Lung (tissue), 12 donors: ENCODE data around the gene RHOJ. TPM values are rescaled to one million over a fixed set of nuclear protein-coding genes. Genes with fewer than 3 reads are reported as not detected.

Experiments used
- ATAC-seq: fragments of 200-7000 bp; cut with Tn5 transposase; one replicate; pipeline ENCODE4 v1.9.1; 2020; ENCODE audit warnings: moderate number of reproducible peaks; ENCODE audit not compliant: insufficient read depth, low FRiP score
- DNase-seq, 3 donors: peaks; one replicate each; pipeline ENCODE4 v3.0.0-alpha.2; 2013 to 2017
- H3K27ac ChIP-seq, 2 donors: one replicate each; pipeline ENCODE4 v1.5.1; 2013; ENCODE audit warnings: mild to moderate bottlenecking in 2 of 2, moderate library complexity in 2 of 2, control low read depth in 1 of 2, inconsistent platforms in 1 of 2, low read depth in 1 of 2, low read length in 1 of 2
- H3K27me3 ChIP-seq, 3 donors: one replicate each; pipeline ENCODE4 v1.5.1; 2013; ENCODE audit warnings: low read length in 2 of 3; ENCODE audit not compliant: control insufficient read depth in 3 of 3, insufficient read depth in 3 of 3
- H3K36me3 ChIP-seq, 4 donors: one replicate each; pipeline ENCODE4 v1.5.1; 2013; ENCODE audit warnings: low read length in 4 of 4, mild to moderate bottlenecking in 1 of 4, moderate library complexity in 1 of 4; ENCODE audit not compliant: control insufficient read depth in 4 of 4, insufficient read depth in 4 of 4
- H3K4me1 ChIP-seq, 5 donors: one replicate each; pipeline ENCODE4 v1.5.1; 2013; ENCODE audit warnings: low read length in 5 of 5, mild to moderate bottlenecking in 2 of 5, moderate library complexity in 1 of 5; ENCODE audit not compliant: control insufficient read depth in 5 of 5, insufficient read depth in 5 of 5
- H3K4me3 ChIP-seq: one replicate; pipeline ENCODE4 v1.5.1; 2013; ENCODE audit warnings: mild to moderate bottlenecking, control low read depth, moderate library complexity
- H3K9ac ChIP-seq, 2 donors: one replicate each; pipeline ENCODE4 v1.5.1; 2013; ENCODE audit warnings: low read length in 2 of 2, control low read depth in 1 of 2; ENCODE audit not compliant: insufficient read depth in 1 of 2
- H3K9me3 ChIP-seq, 4 donors: one replicate each; pipeline ENCODE4 v1.5.1; 2013; ENCODE audit warnings: low read length in 3 of 4, mild to moderate bottlenecking in 1 of 4, moderate library complexity in 1 of 4; ENCODE audit not compliant: control insufficient read depth in 4 of 4, insufficient read depth in 3 of 4
- CTCF ChIP-seq: IDR thresholded peaks from 2 replicates; pipeline ENCODE4 v1.5.1; 2012; ENCODE audit warnings: mild to moderate bottlenecking; ENCODE audit errors: control extremely low read depth, extremely low read depth
- WGBS, 2 donors: extraction: QIAGEN DNeasy Blood & Tissue Kit; methylation state at CpG; one replicate each; pipeline ENCODE4 v1.1.7; 2013; 5-methylcytosine and 5-hydroxymethylcytosine counted together
- polyA plus RNA-seq, 2 donors: library from polyadenylated mRNA; stranded (reverse); fragments of 200-250 nt; gene quantifications; one replicate each; pipeline ENCODE4 v1.2.1, GENCODE V29; 2013
- total RNA-seq, 2 donors: library from RNA; depleted of rRNA in 1 of 2; stranded (reverse); fragments of >200 nt in 1 of 2; gene quantifications; one replicate each; pipeline ENCODE4 v1.2.1, GENCODE V29; 2014 to 2021
- donor health status: control.
- donor health status: control.
- donor health status: Bipolar disorder and iron deficiency.
- donor health status: healthy.
- donor health status: DM: yes; HTN: yes; CAD: no.

Gene RHOJ
- total and polyA plus RNA-seq, 4 donors, result 10.2 to 25.7 (median 17.8) TPM

DNA sequence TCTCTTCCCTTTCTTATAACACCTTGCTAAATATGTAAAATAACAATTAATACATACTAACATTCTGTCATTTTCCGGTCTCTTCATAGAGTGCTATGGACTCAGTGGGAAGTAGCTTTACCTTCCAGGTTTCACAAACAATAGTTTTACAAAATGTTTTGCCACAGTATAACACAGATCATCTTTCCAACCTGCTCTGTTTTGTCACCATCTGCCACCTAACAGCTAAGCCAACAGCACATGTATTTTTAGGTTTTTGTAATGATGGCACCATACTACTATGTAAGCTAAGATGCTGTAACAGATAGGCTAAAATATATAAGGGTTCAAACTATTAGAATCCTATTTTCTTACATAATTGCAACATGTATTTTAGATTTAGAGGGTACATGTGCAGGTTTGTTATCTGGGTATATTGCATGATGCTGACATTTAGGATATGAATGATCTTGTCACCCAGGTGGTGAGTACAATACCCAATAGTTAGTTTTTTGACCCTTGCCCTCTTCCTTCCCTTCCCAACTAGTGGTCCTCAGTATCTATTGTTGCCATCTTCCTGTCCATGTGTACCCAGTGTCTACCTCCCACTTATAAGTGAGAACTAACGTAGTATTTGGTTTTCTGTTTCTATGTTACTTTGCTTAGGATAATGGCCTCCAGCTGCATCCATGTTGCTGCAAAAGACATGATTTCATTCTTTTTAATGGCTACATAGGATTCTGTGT is 8.7 kb downstream of the RHOJ start:
- no peak overlapping the region for H3K9ac ChIP-seq
- no peak overlapping the region for H3K27ac ChIP-seq
- peaks cover 0 to 12% (median 3%) of the 10 kb centered on the region in 5 donors for H3K4me1 ChIP-seq
- no peak for DNase-seq
- WGBS, 2 donors, result 94 to 96% methylated on average over 2 of the region's 2 CpGs
- ATAC-seq, result no peak
- no peak overlapping the region for H3K4me3 ChIP-seq
- H3K36me3 ChIP-seq, result peaks cover 0 to 18% (median 7%) of the 10 kb centered on the region in 4 donors
- no peaks in the 10 kb centered on the region for H3K27me3 ChIP-seq
- TF ChIP-seq CTCF, result no peak
- no peaks in the 10 kb centered on the region for H3K9me3 ChIP-seq

DNA sequence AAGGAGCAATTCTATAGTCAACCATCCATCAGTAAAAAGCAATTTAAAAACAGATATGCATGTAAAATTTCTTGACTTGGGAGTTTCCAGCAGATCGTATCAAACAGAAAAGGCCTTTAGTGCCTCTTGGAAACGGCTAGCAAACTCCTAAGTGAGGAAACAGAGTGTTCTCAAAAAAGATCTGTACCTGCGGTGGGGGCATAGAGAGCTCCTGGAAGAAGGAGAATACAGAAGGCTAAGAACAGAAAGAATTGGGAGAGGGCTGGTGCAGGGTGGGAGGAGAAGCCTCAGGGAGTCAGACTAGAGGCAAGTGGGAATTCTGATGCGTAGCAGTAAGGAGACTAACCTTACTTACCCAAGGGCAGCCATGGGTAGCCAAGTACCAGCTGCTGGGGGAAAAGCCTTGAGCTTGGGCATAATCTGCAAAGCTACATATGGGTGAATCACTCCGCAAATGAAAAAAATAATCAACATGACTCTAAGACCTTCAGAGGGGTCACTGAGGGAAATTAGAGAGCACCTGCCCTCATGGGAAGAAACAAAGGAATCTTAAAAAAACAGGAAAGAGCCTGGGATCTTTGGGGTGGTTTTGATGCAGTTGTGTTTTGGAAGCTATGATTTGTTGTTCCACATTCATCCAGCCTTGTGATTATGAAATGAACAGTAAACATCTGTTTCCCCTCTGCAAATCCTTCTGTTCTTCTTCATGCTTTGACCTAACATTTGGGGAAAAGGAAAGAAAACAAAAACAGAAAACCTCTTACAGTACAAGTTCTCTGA is 10.4 kb downstream of the RHOJ start:
- Histone ChIP-seq H3K9ac (no peak overlapping the region), H3K4me1 (peaks cover 0 to 17% (median 3%) of the 10 kb centered on the region in 5 donors), H3K36me3 (peaks cover 0 to 15% (median 7%) of the 10 kb centered on the region in 4 donors), H3K4me3 (no peak overlapping the region), H3K27me3 (no peaks in the 10 kb centered on the region), H3K9me3 (no peaks in the 10 kb centered on the region), H3K27ac (peak overlapping the region in 1 of 2 donors; percentile 21)
- no peak for ATAC-seq
- DNase-seq, result peak in 2 of 3 donors; percentile 49 to 68
- WGBS, 2 donors, result 79 to 81% methylated on average over 5 of the region's 5 CpGs
- no peak for TF ChIP-seq CTCF

- no peak for ATAC-seq
Measured at GRCh38 chr14:63220526-63220925, 16.3 kb downstream of the RHOJ start.

More at GRCh38 chr14:63220526-63220925, 16.3 kb downstream of the RHOJ start:
- Histone ChIP-seq H3K9me3 (no peaks in the 10 kb centered on the region), H3K4me3 (no peak overlapping the region), H3K27ac (no peak overlapping the region), H3K9ac (no peak overlapping the region), H3K36me3 (no peaks in the 10 kb centered on the region), H3K27me3 (no peaks in the 10 kb centered on the region), H3K4me1 (peaks cover 0 to 15% (median 5%) of the 10 kb centered on the region in 5 donors)
- TF ChIP-seq CTCF, result no peak
- DNase-seq, result no peak
- WGBS, 2 donors, result 66 to 84% methylated on average over 3 of the region's 3 CpGs
